HG02759 (cell line): ENCODE data around the gene JUNB.
"Not testable (repeated sequence)": the region's sequence is repeated elsewhere in the genome, so short reads cannot be mapped to it uniquely, and the experiment has no call there.

ENCODE experiments used
- ATAC-seq: cut with Tn5 transposase; IDR thresholded peaks from one replicate; pipeline ENCODE4 v1.9.1; 2021; ENCODE audit warnings: mild to moderate bottlenecking, moderate library complexity; ENCODE audit not compliant: unreplicated experiment

The JUNB gene

DNA sequence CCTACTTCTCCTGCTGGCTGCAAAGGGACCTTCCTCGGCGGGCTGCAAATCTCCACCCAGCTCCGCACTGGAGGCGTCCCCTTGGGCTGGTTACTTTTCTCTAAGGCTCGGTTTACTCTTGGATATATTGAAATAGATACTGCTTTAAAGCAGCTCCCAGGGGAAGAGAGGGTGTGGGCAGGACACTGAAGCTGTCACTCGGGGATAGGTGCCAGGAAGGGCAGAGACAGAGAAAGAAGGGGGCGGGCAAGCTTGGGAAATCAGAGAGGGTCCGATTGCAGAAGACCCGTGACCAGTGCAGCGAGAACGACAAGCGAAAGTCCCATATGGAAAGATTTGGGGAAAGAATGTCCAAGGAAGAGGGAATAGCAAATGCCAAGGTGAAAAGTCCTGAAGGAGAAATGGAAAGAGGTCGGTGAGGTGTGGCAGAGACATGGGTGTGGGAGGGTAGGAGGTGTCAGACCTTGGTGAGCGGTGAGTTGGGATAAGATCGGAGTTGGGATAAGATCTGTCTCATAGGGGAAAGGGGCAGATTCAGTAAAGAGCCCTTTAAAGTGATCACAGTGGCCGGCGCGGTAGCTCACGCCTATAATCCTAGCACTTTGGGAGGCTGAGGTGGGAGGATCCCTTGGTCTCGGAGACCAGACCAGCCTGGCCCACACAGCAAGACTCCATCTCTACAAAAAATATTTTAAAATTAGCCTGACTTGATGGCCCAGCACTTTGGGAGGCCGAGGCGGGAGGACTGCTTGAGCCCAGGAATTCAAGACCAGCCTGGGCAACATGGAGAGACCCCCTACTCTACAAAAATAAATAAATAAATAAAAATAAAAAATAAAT lies 11.2 kb downstream of the JUNB start:
- no peak for ATAC-seq

DNA sequence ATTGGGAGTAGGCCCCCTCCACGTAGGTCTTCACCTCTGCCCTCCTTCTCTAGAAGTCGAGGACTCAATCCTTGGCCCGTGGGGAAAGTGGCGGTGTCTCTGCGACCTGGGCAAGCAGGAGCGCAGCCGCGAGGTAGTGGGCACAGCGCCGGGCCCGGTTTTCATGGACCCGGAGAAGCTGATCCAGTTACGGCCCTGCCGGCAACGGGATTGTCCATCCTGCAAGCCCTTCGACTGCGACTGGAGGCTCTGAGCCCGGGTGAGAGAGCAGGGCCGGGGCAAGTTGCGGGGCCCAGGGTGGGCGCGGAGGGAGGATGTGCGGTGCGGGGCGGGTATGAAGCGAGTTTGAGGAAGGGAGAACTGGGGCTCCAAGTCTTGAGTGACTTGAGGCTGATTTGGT lies 12.8 kb downstream of the JUNB start:
- no peak for ATAC-seq

DNA sequence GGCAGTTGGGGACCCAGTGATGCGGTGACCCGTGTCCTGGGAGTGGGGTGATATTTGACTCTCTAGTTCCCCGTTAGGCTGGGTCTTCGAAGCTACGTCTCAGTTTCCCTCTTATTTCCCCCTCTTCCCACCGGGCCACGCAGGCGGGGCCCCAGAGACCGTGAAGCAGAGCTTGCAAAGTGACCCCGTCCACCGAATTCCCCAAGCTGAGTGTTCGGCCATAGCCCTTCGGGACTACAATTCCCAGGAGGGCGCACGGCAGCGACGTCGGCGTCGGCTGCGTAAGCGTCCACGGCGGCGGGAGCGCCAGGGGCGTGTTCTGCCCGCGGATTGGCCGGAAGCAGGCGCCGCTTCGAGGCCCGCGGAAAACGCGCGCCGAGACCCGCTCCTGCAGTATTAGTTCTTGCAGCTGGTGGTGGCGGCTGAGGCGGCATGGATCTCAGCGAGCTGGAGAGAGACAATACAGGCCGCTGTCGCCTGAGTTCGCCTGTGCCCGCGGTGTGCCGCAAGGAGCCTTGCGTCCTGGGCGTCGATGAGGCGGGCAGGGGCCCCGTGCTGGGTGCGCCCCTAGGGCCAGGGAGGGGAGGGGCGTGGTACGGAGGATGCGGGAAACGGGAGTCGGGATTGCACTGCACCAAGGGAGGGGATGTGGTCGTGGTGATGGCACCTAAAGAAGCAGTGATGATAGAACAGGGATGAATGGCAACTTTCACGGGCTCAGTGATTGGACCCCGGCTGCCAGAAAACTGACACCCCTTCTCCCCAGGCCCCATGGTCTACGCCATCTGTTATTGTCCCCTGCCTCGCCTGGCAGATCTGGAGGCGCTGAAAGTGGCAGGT lies 15.2 kb downstream of the JUNB start, which contains the start of gene RNASEH2A:
TSS of gene RNASEH2A (plus strand) at position 343 of the 840 bp plus-strand sequence. CDS start at position 433, 90 bp downstream.
- ATAC-seq, result peak; percentile 86

DNA sequence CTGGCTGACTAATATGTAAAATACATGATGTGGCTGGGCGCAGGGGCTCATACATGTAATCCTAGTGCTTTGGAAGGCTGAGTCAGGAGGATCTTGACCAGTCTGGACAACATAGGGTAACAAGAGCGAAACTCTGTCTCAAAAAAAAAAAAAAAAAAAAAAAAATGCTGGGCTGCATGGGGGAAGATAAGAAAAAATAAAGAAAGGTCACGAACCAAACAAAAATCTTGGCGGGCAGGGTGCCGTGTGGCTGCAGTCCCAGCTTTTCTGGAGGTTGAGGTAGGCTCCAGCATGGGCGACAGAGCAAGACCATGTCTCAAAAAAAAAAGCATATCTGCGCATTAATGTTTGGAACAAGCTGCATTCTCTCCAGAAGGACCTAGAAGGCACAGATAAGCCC lies 23.8 kb downstream of the JUNB start:
- ATAC-seq, result no peak

DNA sequence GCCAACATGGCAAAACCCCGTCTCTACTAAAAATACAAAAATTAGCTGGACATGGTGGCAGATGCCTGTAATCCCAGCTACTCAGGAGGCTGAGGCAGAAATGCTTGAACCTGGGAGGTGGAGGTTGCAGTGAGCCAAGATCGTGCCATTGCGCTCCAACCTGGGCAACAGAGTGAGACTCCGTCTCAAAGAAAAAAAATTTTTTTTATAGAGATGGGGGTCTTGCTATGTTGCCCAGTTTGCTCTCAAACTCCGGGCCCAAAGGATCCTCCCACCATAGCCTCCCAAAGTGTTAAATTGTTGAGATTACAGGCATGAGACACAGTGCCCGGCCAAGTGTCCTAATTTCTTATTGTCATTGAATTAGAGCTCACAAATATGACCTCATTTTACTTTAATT lies 25.9 kb downstream of the JUNB start:
- not testable (repeated sequence) for ATAC-seq

DNA sequence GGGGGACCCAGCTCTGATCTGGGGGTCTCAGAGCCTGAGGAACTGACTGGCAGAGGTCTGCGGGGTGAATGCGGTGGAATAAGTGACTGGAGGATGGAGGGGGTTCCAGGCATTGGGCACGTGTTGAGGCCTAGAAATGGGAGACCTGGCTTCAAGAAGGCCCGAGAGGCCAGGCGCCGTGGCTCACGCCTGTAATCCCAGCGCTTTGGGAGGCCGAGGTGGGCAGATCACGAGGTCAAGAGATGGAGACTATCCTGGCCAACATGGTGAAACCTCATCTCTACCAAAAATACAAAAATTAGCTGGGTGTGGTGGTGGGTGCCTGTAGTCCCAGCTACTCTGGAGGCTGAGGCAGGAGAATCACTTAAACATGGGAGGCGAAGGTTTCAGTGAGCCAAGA lies 26.5 kb downstream of the JUNB start:
- not testable (repeated sequence) for ATAC-seq

DNA sequence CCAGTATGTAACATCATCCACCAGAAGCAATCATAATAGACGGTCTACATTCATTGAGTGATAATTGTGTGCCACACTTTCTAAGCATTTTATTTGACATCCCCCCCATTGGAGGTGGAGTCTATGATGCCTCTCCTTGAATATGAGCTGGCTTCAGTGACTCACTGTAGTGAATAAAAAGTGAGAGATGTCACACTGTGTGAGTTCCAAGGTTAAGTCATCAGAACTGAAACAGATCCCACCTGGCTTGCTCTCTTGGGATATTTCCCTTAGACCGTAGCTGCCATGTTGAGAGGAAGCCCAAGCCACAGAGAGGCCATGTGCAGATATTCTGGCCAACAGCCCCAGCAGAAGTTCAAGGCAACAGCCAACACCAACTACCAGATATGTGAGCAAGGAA lies 30.5 kb downstream of the JUNB start:
- ATAC-seq, result no peak

DNA sequence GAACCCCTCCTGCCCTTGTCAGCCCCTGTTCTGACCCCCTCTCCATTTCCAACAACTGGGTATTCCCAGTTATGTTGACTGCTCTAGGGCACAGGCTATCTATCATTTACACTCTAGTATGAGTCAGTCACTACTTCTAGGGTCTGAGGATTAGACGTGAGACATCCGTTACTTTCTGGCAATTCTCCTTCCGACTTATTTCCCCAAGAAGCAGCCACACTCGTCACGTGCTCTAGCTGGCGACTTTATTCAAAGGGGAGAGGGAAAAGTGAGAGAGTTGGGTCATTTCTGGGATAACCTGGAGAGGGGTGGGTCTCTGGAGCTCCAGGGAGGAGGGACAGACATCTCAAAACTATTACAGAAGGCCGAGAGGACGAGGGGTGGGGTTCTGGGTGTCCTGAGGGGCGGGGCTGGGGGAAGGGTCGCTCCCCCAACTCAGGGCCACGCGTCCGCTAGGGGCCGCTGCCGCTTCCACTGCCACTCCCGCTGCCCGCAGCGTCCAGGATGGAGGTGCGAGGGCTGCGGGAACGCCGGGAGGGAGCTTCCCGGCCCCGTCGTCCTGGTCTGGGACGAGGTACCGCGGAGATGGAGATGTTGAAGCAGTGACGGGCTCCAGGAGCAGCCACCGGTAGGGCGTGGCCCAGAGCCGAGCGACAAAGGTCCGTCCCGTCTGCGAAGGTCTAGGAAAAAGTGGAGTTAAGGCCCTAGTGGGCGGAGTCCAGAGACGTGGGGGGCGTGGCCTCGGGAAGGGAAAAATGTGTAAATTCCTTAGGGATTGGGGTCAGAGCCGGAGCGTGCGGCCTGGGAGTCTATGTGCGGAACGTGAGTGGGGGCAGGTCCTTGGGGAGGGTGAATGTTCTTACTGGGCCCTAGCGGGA lies 34.2 kb downstream of the JUNB start:
- no peak for ATAC-seq

DNA sequence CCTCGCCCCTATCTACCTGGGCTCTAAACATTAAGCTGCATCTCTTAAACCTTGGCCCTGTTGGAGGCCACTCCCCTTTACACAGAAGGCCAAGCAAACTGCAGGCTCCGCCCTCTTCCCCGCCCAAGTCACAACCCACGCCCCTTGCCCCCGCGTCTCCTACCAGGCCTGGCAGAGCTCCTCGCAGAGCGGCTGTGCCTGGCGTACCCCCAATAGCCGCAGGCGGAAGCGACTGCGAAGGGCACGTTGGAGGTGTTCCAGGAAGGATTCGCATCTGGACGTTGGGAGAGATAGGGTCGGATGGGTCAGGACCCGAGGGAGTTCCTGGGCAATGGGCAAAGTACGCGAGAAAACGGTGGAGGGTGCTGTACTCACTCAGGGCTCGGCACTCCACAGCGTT lies 37.2 kb downstream of the JUNB start:
- no peak for ATAC-seq

DNA sequence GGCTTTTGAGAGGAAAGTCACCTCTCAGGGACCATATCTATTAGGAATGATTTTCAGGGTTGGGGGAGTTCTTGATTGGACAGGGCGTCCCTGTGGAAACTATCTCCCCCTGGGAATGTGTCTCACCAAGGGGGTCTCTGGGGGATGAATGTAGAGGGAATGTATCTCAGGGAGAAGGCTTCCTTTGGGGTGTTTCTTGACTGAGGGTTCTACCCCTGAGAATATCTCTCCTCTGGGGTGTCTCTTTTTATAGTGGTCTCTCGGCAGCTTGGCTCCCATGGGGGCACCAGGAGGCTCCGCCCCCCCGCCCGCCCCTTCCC lies 42.1 kb downstream of the JUNB start:
- no peak for ATAC-seq

DNA sequence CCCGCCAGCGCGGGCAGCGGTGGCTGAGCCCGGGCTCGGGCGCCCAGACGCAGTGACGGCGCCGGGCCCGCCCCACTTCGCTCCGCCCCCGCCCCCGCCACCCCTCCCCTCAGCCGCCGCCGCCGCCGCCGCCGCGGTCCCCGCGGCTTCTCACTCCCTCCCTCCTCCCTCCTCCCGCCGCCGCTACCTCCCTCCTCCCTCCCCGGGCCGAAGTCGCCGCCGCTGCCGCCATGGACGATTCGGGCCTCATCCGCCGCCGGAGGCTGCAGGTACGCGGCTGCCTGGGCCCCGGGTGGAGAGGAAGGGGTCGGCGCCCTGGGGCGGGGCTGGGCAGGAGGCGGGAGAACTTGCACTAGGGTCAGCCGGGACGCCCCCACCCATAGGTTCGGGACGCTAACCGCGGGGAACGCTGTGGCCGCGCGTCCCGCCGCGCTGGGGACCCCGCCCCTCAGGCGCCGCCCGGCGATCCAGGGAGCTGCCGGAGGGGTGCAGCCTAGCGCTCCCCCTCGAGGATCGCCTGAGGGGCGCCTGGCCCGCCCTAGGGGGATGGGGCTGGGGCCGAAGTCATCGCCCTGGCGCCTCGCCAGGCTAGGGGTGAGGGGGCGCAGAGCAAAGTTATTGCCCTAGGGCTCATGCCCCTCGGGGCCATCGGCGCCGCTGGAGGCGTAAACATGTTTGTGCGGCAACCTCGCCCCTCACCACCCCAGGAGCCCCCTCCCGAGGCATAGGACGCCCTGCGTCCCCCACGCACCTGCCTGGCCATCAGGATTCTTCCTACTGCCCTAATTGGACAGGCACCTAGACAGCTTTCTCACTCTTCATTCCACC lies 42.7 kb downstream of the JUNB start:
- ATAC-seq, result no peak

DNA sequence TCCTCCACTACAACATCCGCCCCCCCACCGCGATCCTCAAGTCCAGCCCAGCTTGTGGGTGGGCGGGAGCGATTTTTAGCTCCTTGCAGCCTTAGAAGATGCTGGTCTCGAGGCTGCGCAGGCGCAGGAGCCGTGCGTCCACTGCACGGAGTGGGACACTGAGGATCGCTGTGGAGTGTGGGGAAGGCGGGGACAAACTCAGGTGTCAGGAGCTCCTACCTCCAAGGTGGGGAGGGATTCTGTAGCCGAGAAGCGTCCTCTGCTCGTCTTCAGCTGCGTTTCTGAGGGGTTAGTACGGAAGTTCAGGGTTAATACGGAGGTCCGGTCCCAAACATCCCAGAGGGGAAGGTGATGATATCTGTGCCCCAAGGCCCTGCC lies 43.3 kb downstream of the JUNB start, which contains the start of gene RTBDN:
TSS of gene RTBDN (minus strand) at position 14 of the 378 bp plus-strand sequence. CDS start 4,600 bp downstream, outside the sequence.
- ATAC-seq, result no peak

DNA sequence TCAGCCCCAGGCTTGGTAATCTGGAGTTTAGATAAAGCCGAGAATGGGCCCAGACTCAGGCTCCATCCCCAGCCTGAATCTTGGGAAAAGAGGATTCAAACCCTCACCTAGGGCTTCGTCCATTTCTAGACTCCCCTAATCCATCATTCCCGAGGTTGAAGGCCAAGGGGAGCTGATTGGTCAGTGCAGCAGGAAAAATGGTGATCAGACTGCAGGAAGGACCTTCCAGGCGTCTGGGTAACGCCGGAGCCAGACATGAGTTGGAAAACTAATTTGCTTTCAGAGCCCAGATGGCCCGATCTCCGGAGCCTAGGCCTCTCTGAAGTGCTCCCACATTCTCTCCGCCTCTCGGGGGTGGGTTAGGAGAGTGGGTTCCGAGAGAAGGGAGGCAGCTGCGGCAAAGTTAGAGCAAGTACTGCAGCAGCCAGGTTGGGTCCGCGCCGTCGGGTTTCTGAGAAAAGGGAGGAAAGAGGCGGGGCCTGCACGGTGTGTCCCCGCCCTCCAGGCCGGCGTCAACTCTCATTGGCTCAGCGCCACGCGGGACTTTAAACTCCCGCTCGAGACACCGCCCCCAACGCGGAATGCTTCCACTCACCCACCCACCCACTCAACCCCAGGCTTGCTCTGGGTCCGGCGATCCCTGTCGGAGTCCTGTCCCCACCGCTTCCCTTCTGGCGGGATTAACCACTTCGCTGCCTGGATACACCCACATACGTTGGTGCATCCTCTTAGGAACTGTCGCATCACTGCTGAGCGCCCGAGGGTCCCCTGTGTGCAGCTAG lies 43.9 kb downstream of the JUNB start:
- ATAC-seq, result no peak

DNA sequence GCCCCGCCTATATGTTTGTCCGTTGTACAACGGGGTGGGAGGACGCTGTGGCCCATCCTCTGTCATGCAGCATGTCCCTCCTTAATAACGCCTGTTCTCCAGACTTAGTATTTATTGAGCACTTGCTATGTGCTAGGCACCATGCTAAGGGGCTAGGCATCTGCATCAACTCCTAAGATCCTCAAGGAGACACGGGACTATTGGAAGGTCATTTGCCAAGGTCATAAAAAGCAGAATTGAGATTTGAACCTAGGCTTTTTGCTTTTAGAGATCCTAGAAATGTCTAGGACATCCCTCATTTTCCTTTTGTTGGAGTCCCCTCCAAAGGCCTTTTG lies 45.2 kb downstream of the JUNB start:
- no peak for ATAC-seq

DNA sequence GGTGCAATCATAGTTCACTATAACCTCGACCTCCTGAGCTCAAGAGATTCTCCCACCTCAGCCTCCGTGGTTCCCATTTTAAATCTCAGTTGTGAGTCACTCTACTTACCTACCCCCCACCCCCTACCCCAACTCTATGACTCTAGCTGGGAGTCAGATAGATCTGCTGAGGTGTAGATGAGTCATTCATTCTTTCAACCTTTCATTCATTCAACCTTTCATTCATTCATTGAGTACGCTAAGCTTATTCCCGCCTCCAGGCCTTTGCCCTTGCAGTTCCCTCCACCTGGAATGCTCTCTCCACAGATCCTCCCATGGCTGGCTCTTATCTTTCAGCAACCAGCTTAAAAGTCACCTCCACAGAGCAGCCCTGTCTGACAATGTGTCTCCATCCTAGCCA lies 45.9 kb downstream of the JUNB start:
- no peak for ATAC-seq

DNA sequence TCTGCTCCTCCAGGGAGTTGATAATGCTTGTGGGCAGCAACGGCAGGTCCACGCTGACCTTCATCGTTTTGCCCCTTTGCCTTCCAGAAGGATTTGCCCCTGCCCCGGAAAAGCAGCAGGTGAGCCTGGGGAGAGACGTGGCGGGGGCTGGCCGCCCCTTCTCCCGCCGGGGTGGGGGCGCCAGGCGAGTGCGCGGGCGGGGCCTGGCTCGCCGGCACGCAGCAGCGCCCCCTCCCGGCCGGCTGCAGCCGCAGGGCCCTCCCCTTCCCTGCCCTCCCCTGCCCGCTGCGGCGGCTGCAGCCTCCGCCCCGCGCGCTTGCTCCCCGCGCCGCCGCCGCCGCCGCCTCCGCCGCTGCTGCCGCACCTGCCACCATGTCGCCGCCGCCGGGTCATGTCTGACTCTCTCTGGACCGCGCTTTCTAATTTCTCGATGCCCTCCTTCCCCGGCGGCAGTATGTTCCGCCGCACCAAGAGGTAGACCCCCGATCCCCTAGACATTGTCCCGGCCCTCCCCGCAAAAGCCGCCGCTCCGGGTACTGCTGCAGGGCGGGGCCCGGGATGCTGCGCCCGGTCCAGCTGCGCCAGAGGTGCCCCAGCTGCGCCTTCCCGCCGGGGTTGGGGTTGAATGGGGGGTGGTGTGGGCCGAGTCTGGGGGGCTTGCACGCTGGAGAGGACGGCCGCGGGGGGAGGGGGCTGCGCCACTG lies 47.0 kb downstream of the JUNB start, which contains the start of gene MAST1:
TSS of gene MAST1 (plus strand) at position 334 of the 704 bp plus-strand sequence. CDS start at position 392, 58 bp downstream.
- no peak for ATAC-seq

DNA sequence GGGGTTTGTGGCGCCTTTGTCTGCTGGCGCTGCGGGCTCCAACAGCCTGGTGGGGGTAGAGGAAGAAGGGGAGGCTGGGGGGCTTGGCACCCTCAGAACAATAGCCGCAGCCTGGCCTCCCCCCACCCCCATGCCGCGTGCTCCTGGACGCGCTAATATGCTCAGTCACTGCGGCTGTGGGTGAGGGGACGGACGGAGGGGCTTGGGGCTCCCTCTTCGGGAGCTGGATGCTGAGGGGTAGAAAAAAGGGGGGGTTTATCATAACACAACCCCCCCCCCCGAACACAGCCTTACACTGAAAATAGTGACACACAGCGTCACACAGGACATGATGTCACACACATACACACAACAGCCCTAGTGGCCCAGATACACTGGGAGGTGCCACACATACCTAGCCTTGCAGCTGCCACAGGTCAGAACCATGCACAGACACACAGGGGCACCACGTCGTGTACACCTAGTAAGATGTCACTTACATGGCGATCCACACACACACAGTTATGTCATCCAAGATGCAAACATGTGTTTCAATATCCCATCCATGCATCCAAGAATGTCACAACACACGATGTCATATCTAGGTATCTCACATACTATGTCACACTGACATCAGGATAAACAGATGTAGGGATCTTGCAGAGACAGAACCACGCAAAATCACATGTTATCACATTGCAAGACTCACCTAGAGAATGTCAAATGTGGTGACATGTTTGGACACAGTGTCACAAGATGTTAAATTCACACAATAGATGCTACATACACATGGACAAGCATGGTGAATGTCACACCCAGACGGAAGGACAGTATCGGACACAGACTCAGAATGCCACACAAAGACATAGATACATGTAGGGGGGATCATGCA lies 47.8 kb downstream of the JUNB start:
- ATAC-seq, result no peak
